ENCODE results near the gene FRMD4A. TPM values are rescaled to one million over a fixed set of nuclear protein-coding genes. Genes with fewer than 3 reads are reported as not detected.

Gene FRMD4A
- total and polyA plus RNA-seq, 2 of the 4 experiments (the other 2 are of a cell fraction), result 30.3 to 68.8 TPM

DNA sequence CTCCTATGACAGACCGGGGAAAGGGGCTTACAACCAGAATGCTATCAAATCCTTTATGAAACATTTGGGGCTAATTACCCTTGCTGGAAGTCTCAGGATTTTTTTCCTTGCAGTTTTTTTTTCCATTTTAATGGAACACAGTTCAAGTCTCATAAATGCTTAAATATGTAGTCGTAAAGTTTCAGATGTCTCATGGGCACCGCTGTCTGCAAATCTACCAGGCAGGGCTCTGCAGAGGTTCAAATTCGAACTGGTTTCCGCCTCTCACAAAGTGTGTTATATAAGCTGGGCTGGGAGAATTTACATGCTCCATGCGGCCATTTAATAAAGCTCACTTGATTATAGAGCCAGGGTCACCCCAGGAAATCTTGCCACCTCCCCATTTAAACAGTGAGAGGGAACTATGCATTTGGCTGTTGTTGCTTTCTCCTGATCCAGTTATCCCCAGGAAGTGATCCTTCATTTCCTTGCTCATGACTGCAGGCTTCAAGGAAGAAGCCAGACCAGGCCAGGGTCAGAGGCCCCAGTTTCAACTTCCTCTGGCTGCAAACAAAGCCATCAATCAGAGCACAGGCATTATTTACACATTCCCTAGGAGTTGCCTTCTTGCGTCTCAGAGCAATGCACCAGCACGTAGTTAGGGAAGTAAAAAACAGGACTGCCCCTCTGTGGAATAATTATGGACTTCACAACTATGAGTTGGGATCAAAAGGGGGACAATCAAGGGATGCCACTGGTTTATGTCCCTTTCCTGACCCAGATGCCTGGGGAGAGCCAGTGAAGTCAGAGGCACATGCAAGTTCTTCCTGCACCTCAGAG lies 385.1 kb downstream of the FRMD4A start (continued):
- no peak for TF ChIP-seq RFX5 (IDR thresholded peaks at IDR 0.05; ENCODE audit: low read depth, low read length)
- TF ChIP-seq MAZ (IDR thresholded peaks at IDR 0.05; ENCODE audit: borderline replicate concordance, low read depth, low read length), result no peak

DNA sequence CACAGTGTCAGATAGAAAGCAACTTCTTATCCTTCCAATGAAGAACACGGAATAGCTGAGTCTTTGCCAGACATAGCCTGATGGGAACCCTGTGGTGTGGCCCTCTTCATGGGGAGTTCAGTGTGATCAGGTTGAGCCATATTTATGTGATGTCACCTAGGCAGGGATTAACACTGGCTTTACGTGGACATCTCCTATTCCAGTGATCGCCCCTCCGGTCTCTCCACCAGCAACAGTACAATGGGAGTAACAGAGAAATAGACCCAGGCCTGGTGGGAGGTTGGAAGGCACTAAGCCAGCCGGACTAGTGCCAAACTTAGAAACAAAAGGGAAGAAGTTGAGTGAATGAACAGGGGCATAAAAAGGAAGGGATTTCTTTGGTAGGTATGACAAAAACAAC lies 385.9 kb downstream of the FRMD4A start:
- Histone ChIP-seq H3K4me1 (ENCODE audit: control insufficient read depth, insufficient read depth, low read length) (peaks cover 15% of the 10 kb centered on the region), H4K91ac (ENCODE audit: insufficient read depth, low read depth, low read length) (no peak overlapping the region), H3K9me1 (ENCODE audit: insufficient read depth, low read length) (peaks cover 12% of the 10 kb centered on the region), H3K14ac (replicated peaks; ENCODE audit: low read depth, low read length) (0 out of 2 replicates have a peak overlapping the region, but pooled peaks have one; percentile 32), H2BK120ac (ENCODE audit: low read depth, low read length) (no peak overlapping the region), H3K36me3 (ENCODE audit: control insufficient read depth, insufficient read depth, low read length) (no peaks in the 10 kb centered on the region), H3K18ac (ENCODE audit: low read depth, low read length) (no peak overlapping the region; the same call in 1 of the 2 replicates), H3K4ac (ENCODE audit: low read depth, low read length) (no peak overlapping the region), H2AK9ac (replicated peaks; ENCODE audit: low read depth, low read length, poor library complexity) (no peak overlapping the region), H2AK5ac (ENCODE audit: low read depth, low read length) (peak overlapping the region; percentile 57; the same call in 1 of the 2 replicates), H3K9ac (ENCODE audit: low read depth, low read length) (no peak overlapping the region), H3K56ac (ENCODE audit: extremely low read depth, insufficient read depth, low read length) (no peak overlapping the region), H3K27me3 (ENCODE audit: control insufficient read depth, insufficient read depth, low read length) (no peaks in the 10 kb centered on the region), H4K8ac (ENCODE audit: low read depth in 2 of 2, low read length in 2 of 2) (no peak overlapping the region), H2BK20ac (ENCODE audit: low read depth, low read length) (no peak overlapping the region), H3K9me3 (ENCODE audit: control insufficient read depth, insufficient read depth, low read length) (no peaks in the 10 kb centered on the region), H3K79me1 (ENCODE audit: low read depth in 1 of 2, low read length in 2 of 2) (peaks cover 0 to 17% of the 10 kb centered on the region in 2 experiments; a peak in 2 of 4 replicates), H3K4me3 (ENCODE audit: insufficient read depth, low read depth, low read length) (no peak overlapping the region), H3K4me2 (ENCODE audit: low read depth, low read length) (no peak overlapping the region), H3K27ac (ENCODE audit: insufficient read depth, low read length) (no peak overlapping the region), H4K5ac (ENCODE audit: low read depth, low read length) (no peak overlapping the region), H2AFZ (replicated peaks; ENCODE audit: low read length, poor library complexity) (no peak overlapping the region), H2BK15ac (ENCODE audit: low read depth, low read length) (no peak overlapping the region), H3K23ac (ENCODE audit: low read depth, low read length) (0 out of 2 replicates have a peak overlapping the region, but pooled peaks have one; percentile 0), H2BK5ac (ENCODE audit: low read depth, low read length, poor library complexity, severe bottlenecking) (no peak overlapping the region), H4K20me1 (ENCODE audit: insufficient read depth, low read length) (no peaks in the 10 kb centered on the region)
- TF ChIP-seq RCOR1 (IDR thresholded peaks at IDR 0.05; ENCODE audit: insufficient replicate concordance, low read length) (no peak), FOS (IDR thresholded peaks at IDR 0.05; ENCODE audit: low read depth, low read length) (no peak), BHLHE40 (IDR thresholded peaks at IDR 0.05; ENCODE audit: low read depth, low read length) (no peak)
- dilution Hi-C loops (cut with HindIII; ENCODE audit: low sequenced_read_pairs, unreplicated experiment), result no loop called here
- WGBS, 2 experiments (ENCODE audit: extremely low coverage in 2 of 2, insufficient read length in 1 of 2), result no CpG with 5 or more reads among the region's 5 CpGs
- ATAC-seq (ENCODE audit: low read depth), result no peak
- in situ Hi-C loops (cut with MboI; ENCODE audit: low sequenced_read_pairs), result no loop called here
- intact Hi-C loops (cut with micrococcal nuclease), result no loop called here
- CTCF ChIA-PET, result no interaction called here
- no TSS peak for BruUV-seq (replicated peaks)
- DNase-seq, result no peak
- POLR2A ChIA-PET (ENCODE audit: unreplicated experiment), result no interaction called here

All from IMR-90 (cell line).